Activated CD8-positive, alpha-beta memory T cell treated with anti-CD3 and anti-CD28 coated beads, Interleukin-2, amount 50 U/mL, for 48 hours (primary cell): ENCODE measurements around the gene GNB1.

Experiments used
- DNase-seq: peaks from one replicate; pipeline ENCODE4 v3.0.0-alpha.2; 2020

The GNB1 gene

DNA sequence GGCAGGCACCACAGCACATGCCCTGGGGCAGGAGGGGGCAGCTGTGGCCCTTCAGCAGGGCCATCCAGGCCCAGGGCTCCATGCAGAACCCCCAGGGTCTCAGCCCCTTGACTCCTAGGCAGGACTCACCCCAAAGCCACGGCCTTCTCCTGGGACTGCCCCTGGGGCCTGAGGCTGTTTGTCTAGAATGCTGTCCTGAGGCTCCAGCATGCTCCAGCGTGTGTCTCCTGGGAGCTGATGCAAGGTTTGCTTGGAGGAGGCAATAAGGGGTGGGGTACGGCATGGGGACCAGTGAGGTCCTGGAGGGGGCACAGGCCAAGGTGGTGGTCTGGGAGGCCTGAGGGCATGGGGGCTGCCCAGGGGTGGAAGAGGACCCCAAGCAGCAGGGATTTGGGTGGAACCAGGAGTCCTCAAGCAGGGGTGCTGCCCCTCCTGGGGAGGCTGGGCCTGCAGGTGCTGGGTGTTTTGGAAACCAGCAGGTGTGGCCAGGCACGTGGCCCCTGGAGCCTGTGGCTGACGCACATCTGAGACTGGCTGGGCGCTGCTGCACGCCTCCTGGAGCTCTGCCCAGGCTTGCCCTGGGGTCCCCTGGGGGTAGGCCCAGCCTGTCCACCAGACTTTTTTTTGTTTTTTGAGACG is 16.3 kb upstream of the GNB1 start:
- DNase-seq: no peak

GRCh38 chr1:1906185-1907097 is 15.6 kb upstream of the GNB1 start:
- peak; percentile 85 for DNase-seq

DNA sequence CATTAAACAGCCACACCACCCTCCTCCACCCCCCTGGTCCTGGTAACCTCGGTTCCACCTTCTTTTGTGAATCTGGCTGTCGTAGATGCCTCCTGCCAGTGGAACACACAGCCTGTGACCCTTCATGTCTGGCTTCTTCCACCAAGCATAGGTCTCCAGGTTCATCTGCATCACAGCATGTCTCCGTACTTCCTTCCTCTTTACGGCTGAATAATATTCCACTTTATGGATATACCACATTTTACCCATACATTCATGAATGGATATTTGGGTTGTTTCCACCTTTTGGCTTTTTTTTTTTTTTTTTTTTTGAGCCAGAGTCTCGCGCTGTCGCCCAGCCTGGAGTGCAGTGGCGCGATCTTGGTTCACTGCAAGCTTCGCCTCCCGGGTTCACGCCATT is 12.3 kb upstream of the GNB1 start:
- no peak for DNase-seq

- DNase-seq: no peak
Observed at GRCh38 chr1:1901641-1902294, 10.9 kb upstream of the GNB1 start.

DNA sequence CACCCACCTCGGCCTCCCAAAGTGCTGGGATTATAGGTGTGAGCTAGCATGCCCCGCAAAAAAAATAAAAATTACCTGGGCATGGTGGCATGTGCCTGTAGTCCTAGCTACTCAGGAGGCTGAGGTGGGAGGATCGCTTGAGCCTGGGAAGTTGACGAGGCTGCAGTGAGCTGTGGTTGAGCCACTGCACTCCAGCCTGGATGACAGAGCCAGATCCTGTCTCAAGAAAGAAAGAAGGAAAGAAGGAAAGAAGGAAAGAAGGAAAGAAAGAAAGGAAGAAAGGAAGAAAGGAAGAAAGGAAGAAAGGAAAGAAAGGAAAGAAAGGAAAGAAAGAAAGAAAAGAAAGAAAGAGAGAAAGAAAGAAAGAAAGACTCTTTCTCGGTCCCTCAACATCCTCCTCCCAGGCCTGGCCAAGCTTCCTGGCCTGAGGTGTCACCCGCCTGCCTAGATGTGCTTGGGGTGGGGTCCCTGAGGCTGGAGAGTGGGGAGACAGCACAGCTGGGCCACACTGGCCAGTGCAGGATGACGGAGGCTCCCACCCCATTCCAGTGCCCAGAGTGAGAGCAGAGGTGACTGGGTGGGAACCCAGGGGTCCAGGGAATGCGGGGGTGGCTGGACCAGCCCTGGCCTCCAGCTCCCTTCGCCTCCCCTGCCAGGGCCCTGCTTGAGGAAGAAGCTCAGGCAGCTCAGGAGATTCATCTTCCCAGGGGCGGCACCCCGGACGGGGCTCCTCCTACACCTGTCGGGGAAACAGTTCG is 10.2 kb upstream of the GNB1 start:
- no peak for DNase-seq

GRCh38 chr1:1899967-1900327 is 9.1 kb upstream of the GNB1 start:
- DNase-seq: no peak

DNA sequence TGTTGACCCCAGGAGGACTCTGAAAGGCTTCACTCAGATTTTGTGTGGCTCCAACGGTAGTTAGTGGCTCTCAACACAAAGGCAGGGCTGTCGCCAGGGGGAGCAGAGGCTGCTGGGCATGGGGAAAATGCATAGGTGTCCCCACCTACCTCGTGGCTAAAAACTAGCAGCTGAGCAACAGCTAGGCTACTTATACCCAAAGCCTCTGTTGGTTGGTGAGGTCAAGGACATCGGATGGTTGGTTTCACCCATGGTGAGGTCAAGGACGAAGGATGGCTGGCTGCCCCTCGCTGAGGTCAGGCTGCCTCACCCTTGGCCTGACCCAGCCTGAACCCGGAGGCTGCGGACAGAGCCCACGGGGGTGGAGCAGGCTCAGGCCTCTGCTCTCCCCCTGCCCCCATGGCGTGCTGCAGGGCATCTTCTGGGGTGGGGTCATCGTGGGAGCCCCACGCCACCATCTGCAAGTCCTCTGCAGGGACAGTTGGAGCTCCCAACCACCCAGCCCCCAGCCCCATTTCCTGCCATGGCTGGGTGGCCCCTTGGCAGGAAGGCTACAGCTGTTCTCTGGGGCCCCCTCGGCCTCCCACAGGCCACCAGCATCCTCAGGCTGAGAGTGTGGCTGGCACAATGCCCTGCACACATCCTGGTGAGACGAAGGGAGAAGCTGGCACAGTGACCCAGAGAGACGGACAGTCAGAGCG is 8.5 kb upstream of the GNB1 start:
- DNase-seq: peak; percentile 56

DNA sequence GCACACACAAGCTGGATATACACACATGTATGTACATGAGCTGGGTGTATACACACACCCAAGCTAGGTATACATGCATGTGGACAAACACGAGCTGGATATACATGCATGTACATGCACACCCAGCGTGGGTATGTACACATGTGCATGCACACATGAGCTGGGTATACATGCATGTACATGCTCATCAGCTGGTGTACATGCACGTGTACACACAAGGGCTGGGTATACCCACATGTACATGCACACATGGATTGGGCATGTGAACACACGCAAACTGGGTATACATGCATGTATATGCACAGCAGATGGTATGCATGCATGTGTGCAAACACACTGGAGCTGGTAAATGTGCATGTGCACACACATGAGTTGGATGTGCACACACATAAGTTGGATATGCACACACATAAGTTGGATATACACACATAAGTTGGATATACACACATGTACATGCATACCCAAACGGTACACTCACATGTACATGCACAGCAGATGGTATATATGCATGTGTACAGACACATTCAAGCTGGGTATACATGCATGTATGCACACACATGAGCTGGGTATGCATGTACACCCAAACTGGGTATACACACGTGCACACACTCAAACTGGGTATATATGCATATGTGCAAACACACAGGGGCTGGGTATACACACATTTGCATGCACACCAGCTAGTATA is 7.5 kb upstream of the GNB1 start:
- DNase-seq: no peak

GRCh38 chr1:1895456-1896336 is 4.8 kb upstream of the GNB1 start:
- no peak for DNase-seq

DNA sequence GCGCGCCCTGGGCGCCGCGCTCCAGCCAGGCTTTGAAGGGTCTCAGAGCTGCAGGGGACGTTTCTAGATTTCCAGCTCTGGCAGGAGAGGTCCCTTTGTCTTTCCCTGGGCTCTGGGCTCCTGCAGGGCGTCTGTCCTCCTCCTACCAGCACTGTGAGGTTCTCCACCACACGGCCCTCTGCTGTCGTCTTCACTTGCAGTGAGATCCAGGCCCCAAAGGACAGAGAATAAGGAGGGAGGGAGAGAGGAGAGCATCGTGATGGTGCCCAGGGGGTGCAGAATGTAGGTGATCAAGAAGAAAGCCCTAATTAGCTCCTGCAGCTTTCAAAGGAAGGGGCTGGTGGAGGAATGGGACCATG is 4.2 kb upstream of the GNB1 start:
- no peak for DNase-seq

GRCh38 chr1:1894354-1895059 is 3.6 kb upstream of the GNB1 start:
- DNase-seq: no peak

GRCh38 chr1:1893997-1894353 is 3.1 kb upstream of the GNB1 start:
- no peak for DNase-seq

GRCh38 chr1:1893291-1893985 is 2.6 kb upstream of the GNB1 start:
- no peak for DNase-seq

- DNase-seq: no peak
Observed at GRCh38 chr1:1892763-1893120, 1.9 kb upstream of the GNB1 start.

DNA sequence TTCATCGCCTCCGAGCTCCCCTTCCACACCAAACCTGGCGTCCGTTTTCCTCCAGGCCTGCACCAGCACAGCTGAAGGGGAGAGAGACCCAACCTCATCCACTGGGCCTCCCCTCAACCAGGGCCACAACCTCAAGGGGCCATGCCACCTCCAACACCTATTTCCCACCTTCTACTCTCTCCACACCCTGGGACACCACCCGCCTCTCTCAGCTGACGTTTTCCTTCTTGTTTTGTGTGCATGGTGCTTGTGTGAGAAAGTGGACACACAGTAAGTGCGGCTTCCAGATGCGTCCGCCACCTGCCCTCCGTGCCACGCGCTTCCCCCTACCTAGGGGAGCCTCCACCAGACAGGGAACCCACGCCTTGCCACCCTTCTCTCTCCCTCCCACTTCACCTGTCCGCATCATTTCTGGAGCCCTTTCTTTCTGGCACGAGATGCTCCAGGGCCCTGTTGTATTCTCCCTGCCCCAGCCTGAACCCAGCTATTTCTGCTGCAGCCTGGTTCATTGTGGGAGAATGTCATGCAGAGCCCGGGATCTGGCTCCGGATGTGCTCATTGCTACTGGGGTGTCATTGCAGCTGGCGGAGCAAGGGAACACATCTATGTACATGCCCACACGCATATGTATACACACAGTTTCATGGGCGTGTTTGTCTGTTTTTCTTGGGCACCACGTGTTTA is 1.3 kb upstream of the GNB1 start:
- DNase-seq: no peak

- peak; percentile 83 for DNase-seq
Observed at GRCh38 chr1:1891349-1892078, 627 bp upstream of the GNB1 start.

GRCh38 chr1:1889847-1890505 is 911 bp downstream of the GNB1 start:
- DNase-seq: peak; percentile 79
